Ascending aorta (tissue), 2 donors: ENCODE measurements around the gene MEAK7. TPM values are rescaled to one million over a fixed set of nuclear protein-coding genes. Genes with fewer than 3 reads are reported as not detected.
A peak's percentile ranks its signal among the peaks of the same experiment; 100 is the strongest.

Experiments used
- DNase-seq, 2 donors: peaks; one replicate each; pipeline ENCODE4 v3.0.0-alpha.2; 2019; ENCODE audit warnings: low spot score in 2 of 2
- H3K27ac ChIP-seq, 2 donors: fragments of 200-600 bp; sonication (generic); one replicate each; pipeline ENCODE4 v1.5.1; 2016 to 2017; ENCODE audit warnings: mild to moderate bottlenecking in 1 of 2
- H3K27me3 ChIP-seq: fragments of 200-600 bp; sonication (generic); one replicate; pipeline ENCODE4 v1.5.1; 2017
- H3K36me3 ChIP-seq, 2 donors: fragments of 200-600 bp; sonication (generic); one replicate each; pipeline ENCODE4 v1.5.1; 2016
- H3K4me1 ChIP-seq, 2 donors: fragments of 200-600 bp; sonication (generic); one replicate each; pipeline ENCODE4 v1.5.1; 2016 to 2017; ENCODE audit warnings: mild to moderate bottlenecking in 1 of 2
- H3K4me3 ChIP-seq, 2 donors: fragments of 200-600 bp; sonication (generic); one replicate each; pipeline ENCODE4 v1.5.1; 2016 to 2017; ENCODE audit warnings: mild to moderate bottlenecking in 1 of 2
- H3K9me3 ChIP-seq, 2 donors: fragments of 200-600 bp; sonication (generic); one replicate each; pipeline ENCODE4 v1.5.1; 2016
- intact Hi-C: fragments of 100-400 bp; cut with DNase I; formaldehyde crosslinking; loops from one replicate; pipeline ENCODE4 v1.15.1; 2023
- total RNA-seq: library from RNA; depleted of rRNA; stranded (reverse); fragments of >200 nt; gene quantifications from one replicate; pipeline ENCODE4 v1.1.0, GENCODE V29; 2016
- TF ChIP-seq, protein P1 (sequence below), 3 experiments: fragments of 200-600 bp in 2 of 3; fragments of 450-650 bp in 1 of 3; sonication (generic) in 2 of 3; IDR thresholded peaks; one replicate each; pipeline ENCODE4 v1.5.1; 2016 to 2019; ENCODE audit warnings: antibody characterized with exemption in 3 of 3, mild to moderate bottlenecking in 1 of 3, moderate library complexity in 1 of 3

MEAK7 gene
- total RNA-seq, 1 donor from 2014 or later = 5.4 TPM

DNA sequence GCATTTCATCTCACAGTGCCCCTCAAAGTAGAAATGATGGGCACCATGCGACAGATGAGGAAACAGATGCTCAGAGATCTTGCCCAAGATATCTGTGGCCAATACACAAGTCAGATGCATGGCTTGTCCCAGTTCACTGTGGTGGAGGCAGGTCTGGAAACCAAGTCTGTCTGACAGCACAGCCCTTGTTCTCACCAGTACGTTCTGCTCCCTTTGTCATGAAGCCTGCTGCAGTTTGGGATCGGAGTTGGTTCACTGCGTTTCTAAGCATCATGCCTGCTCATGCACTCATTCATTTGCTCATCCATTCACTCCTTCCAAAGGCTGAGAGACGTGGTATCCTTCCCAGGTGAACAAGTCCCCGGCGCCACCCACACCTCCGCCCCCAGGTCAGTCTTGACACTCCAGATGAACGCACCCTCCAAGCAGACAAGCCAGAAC lies 27.2 kb upstream of the MEAK7 start:
- DNase-seq = no peak
- no peaks in the 10 kb centered on the region for H3K9me3 ChIP-seq
- H3K27ac ChIP-seq = peak overlapping the region; percentile 58 to 80
- no peaks in the 10 kb centered on the region for H3K27me3 ChIP-seq
- H3K4me3 ChIP-seq = no peak overlapping the region
- intact Hi-C loops = loop anchor here (1.0 to 5.0 kb wide), 3 partner anchors 51 to 87 kb away; partner anchors contain the start of gene COTL1
- peaks cover 26 to 29% of the 10 kb centered on the region in 2 donors for H3K4me1 ChIP-seq
- H3K36me3 ChIP-seq = no peaks in the 10 kb centered on the region
- TF ChIP-seq, protein P1, sequence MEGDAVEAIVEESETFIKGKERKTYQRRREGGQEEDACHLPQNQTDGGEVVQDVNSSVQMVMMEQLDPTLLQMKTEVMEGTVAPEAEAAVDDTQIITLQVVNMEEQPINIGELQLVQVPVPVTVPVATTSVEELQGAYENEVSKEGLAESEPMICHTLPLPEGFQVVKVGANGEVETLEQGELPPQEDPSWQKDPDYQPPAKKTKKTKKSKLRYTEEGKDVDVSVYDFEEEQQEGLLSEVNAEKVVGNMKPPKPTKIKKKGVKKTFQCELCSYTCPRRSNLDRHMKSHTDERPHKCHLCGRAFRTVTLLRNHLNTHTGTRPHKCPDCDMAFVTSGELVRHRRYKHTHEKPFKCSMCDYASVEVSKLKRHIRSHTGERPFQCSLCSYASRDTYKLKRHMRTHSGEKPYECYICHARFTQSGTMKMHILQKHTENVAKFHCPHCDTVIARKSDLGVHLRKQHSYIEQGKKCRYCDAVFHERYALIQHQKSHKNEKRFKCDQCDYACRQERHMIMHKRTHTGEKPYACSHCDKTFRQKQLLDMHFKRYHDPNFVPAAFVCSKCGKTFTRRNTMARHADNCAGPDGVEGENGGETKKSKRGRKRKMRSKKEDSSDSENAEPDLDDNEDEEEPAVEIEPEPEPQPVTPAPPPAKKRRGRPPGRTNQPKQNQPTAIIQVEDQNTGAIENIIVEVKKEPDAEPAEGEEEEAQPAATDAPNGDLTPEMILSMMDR (IDR thresholded peaks at IDR 0.05) = no peak

DNA sequence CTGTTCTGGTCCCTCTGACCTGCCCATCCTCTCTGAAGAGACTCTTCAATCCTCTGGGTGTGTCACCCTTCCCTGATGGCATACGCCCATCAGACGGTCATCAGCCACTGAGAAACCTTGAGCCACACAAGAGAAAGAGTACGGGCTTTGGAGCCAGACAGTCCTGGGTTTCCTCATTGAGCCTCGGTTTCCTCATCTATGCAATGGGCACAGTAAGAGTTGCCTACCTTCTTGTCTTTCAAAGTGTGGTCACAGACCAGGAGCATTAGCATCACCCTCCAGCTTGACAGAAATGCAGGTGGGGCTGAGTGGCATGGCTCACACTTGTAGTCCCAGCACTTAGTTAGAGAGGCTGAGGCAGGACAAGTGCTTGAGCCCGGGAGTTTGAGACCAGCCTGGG lies 26.1 kb upstream of the MEAK7 start:
- DNase-seq = no peak
- no peak overlapping the region for H3K4me3 ChIP-seq
- intact Hi-C loops = loop anchor here (5.0 kb wide), 1 partner anchor 52 kb away; no protein-coding TSS in a partner anchor
- no peak overlapping the region for H3K27ac ChIP-seq
- TF ChIP-seq, protein P1 (IDR thresholded peaks at IDR 0.05) = no peak
- peaks cover 26 to 33% of the 10 kb centered on the region in 2 donors for H3K4me1 ChIP-seq
- no peaks in the 10 kb centered on the region for H3K36me3 ChIP-seq
- no peaks in the 10 kb centered on the region for H3K9me3 ChIP-seq
- H3K27me3 ChIP-seq = no peaks in the 10 kb centered on the region

DNA sequence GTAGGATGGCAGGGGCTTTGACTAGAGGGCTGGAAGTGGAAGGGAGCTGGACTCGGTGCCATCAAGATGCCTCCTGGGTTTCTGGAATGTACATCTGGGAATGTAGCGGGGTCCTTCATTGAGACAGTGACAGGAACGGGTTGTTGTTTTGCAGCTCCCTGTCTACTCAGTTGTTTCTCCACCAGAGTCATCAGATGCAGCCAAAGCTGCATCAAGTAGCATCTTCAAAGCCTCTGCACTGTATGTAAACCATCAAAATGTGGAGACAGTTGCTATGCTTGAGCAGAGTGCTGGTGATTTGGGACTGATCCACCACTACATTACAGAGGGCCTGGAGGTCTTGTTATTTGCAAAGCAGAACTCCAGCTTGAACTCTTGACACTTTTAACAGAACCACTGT lies 25.1 kb upstream of the MEAK7 start:
- Histone ChIP-seq H3K27ac (no peak overlapping the region), H3K27me3 (no peaks in the 10 kb centered on the region), H3K4me1 (peaks cover 26 to 33% of the 10 kb centered on the region in 2 donors), H3K36me3 (no peaks in the 10 kb centered on the region), H3K9me3 (no peaks in the 10 kb centered on the region), H3K4me3 (no peak overlapping the region)
- TF ChIP-seq, protein P1 (IDR thresholded peaks at IDR 0.05) = no peak
- DNase-seq = no peak
- intact Hi-C loops = loop anchor here (5.0 kb wide), 2 partner anchors 53 to 198 kb away; no protein-coding TSS in a partner anchor

DNA sequence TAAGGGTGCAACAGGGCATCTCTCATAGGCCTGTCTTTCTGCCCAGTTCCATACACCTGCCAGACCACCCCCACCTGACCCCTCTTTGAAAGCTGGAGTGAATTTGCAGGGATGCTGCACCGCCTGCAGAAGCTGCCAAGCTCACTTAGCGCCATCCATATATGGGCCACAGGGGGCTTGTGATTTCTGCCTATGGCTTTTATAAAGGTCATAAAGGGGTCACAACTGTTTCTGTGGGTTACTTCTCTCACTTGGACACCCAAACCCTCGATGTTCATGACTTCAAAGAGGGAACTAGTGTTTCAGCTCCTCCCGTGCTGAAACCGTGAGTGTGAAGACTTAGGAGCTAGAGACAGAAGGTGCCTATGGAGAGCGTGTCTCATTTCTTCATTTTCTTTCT lies 23.9 kb upstream of the MEAK7 start:
- TF ChIP-seq, protein P1 (IDR thresholded peaks at IDR 0.05) = no peak
- Histone ChIP-seq H3K9me3 (no peaks in the 10 kb centered on the region), H3K36me3 (no peaks in the 10 kb centered on the region), H3K27ac (peak overlapping the region in 1 of 2 donors; percentile 77), H3K4me3 (no peak overlapping the region), H3K4me1 (peaks cover 26 to 33% of the 10 kb centered on the region in 2 donors), H3K27me3 (no peaks in the 10 kb centered on the region)
- intact Hi-C loops = loop anchor here (5.0 kb wide), 1 partner anchor 199 kb away; no protein-coding TSS in a partner anchor
- no peak for DNase-seq

DNA sequence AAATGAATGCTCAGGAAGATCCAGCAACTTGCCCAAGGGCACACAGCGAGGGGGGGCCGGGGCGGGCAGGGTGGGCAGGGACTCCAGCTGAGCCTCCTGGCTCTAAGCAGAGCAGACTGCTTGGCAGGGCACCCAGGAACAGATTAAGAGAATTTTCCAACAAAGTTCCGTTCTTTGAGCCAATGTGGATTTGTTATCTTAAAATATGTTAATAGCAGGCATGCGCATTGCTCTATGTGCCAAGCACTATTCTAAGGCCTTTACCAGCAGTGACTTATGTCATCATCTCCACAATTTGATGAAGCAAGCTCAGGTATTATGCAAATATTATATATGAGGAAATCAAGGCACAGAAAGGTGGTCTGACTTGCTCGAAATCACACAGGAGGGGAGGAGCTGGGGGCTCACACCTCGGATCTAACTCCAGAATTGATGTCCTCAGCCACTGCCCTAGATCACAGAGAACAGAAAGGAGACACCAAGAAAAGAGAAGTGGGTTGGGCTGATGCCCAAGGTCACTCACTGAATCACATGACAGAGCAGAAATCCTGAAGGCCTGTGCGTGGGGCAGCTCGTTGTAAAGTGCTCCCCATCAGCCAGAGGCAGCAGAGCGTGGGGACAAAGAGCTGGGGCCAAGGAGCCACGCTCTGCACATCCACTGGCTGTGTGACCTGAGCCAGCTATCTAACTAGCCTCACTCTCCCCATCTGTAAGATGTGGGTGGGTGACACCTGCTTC lies 23.2 kb upstream of the MEAK7 start:
- TF ChIP-seq, protein P1 (IDR thresholded peaks at IDR 0.05) = no peak
- Histone ChIP-seq H3K27me3 (no peaks in the 10 kb centered on the region), H3K4me1 (peaks cover 23 to 29% of the 10 kb centered on the region in 2 donors), H3K9me3 (no peaks in the 10 kb centered on the region), H3K27ac (peak overlapping the region; percentile 69 to 77), H3K4me3 (peak overlapping the region; percentile 5 to 47), H3K36me3 (no peaks in the 10 kb centered on the region)
- intact Hi-C loops = loop anchor here (2.0 to 5.0 kb wide), 2 partner anchors 23 to 200 kb away; partner anchors contain the start of gene MEAK7
- no peak for DNase-seq
